ENCODE data around the gene MYL12A. TPM values are rescaled to one million over a fixed set of nuclear protein-coding genes. Genes with fewer than 3 reads are reported as not detected.

Gene MYL12A
- total and polyA plus RNA-seq, 2 of the 8 experiments (the other 6 are each of a cell fraction or from before 2014, with no cell fraction given): 188 to 247 TPM

GRCh38 chr18:3263132-3263700 lies 15.6 kb downstream of the MYL12A start (continued):
- no peak for TF ChIP-seq CHD7 (IDR thresholded peaks at IDR 0.05; ENCODE audit: insufficient replicate concordance, low read length)
